Nephron progenitor cell (in vitro differentiated cells): Measurements from ENCODE around the gene FBXL5.

Experiments used
- DNase-seq: peaks from one replicate; pipeline ENCODE4 v3.0.0; 2021
- H3K27ac Mint-ChIP-seq: 2 replicates; pipeline ENCODE4 v1.8.0; 2021; ENCODE audit warnings: mild to moderate bottlenecking, moderate library complexity, mixed read lengths
- H3K27me3 Mint-ChIP-seq: 2 replicates; pipeline ENCODE4 v1.8.0; 2021; ENCODE audit warnings: mild to moderate bottlenecking, low read depth, mixed read lengths; ENCODE audit not compliant: poor library complexity
- H3K36me3 Mint-ChIP-seq: 2 replicates; pipeline ENCODE4 v1.8.0; 2021; ENCODE audit warnings: low read depth, mixed read lengths
- H3K4me1 Mint-ChIP-seq: 2 replicates; pipeline ENCODE4 v1.8.0; 2021; ENCODE audit warnings: mixed read lengths
- H3K4me3 Mint-ChIP-seq: 2 replicates; pipeline ENCODE4 v1.8.0; 2021; ENCODE audit warnings: mild to moderate bottlenecking, moderate library complexity, mixed read lengths
- H3K9me3 Mint-ChIP-seq: 2 replicates; pipeline ENCODE4 v1.8.0; 2021; ENCODE audit warnings: mild to moderate bottlenecking, moderate library complexity, mixed read lengths
- CTCF ChIP-seq: fragments of 200-600 bp; sonication (generic); IDR thresholded peaks from 2 replicates; pipeline ENCODE4 v1.5.0; 2021; ENCODE audit warnings: antibody characterized with exemption

The FBXL5 gene

GRCh38 chr4:15587649-15588048, 67.5 kb downstream of the FBXL5 start:
- peaks cover 6% of the 10 kb centered on the region for H3K9me3 Mint-ChIP-seq
- H3K4me1 Mint-ChIP-seq: no peaks in the 10 kb centered on the region
- no peak for TF ChIP-seq CTCF
- no peaks in the 10 kb centered on the region for H3K27me3 Mint-ChIP-seq
- no peak overlapping the region for H3K4me3 Mint-ChIP-seq
- no peak overlapping the region for H3K27ac Mint-ChIP-seq
- H3K36me3 Mint-ChIP-seq: peaks cover 63% of the 10 kb centered on the region
- DNase-seq: no peak

- H3K27me3 Mint-ChIP-seq: no peaks in the 10 kb centered on the region
- no peaks in the 10 kb centered on the region for H3K4me1 Mint-ChIP-seq
- no peak for DNase-seq
- no peak overlapping the region for H3K27ac Mint-ChIP-seq
- H3K9me3 Mint-ChIP-seq: peaks cover 6% of the 10 kb centered on the region
- H3K4me3 Mint-ChIP-seq: no peak overlapping the region
- peaks cover 75% of the 10 kb centered on the region for H3K36me3 Mint-ChIP-seq
- no peak for TF ChIP-seq CTCF
These were observed 69.1 kb downstream of the FBXL5 start for GRCh38 chr4:15586066-15586465.

- Mint-ChIP-seq H3K4me3 (no peak overlapping the region), H3K4me1 (no peaks in the 10 kb centered on the region), H3K9me3 (peaks cover 6% of the 10 kb centered on the region), H3K27me3 (no peaks in the 10 kb centered on the region), H3K36me3 (peaks cover 73% of the 10 kb centered on the region), H3K27ac (no peak overlapping the region)
- TF ChIP-seq CTCF: no peak
- DNase-seq: no peak
These were observed 69.8 kb downstream of the FBXL5 start for GRCh38 chr4:15585331-15585730.

GRCh38 chr4:15584785-15585184, 70.4 kb downstream of the FBXL5 start:
- no peak for TF ChIP-seq CTCF
- H3K4me3 Mint-ChIP-seq: no peak overlapping the region
- H3K36me3 Mint-ChIP-seq: peaks cover 73% of the 10 kb centered on the region
- H3K9me3 Mint-ChIP-seq: peaks cover 6% of the 10 kb centered on the region
- no peak for DNase-seq
- H3K27ac Mint-ChIP-seq: no peak overlapping the region
- H3K27me3 Mint-ChIP-seq: no peaks in the 10 kb centered on the region
- H3K4me1 Mint-ChIP-seq: no peaks in the 10 kb centered on the region

- H3K27ac Mint-ChIP-seq: no peak overlapping the region
- no peak for TF ChIP-seq CTCF
- no peak overlapping the region for H3K4me3 Mint-ChIP-seq
- H3K4me1 Mint-ChIP-seq: no peaks in the 10 kb centered on the region
- H3K36me3 Mint-ChIP-seq: peaks cover 24% of the 10 kb centered on the region
- no peaks in the 10 kb centered on the region for H3K27me3 Mint-ChIP-seq
- DNase-seq: no peak
- no peaks in the 10 kb centered on the region for H3K9me3 Mint-ChIP-seq
These were observed 77.6 kb downstream of the FBXL5 start for GRCh38 chr4:15577508-15577907.

GRCh38 chr4:15575966-15576365, 79.2 kb downstream of the FBXL5 start:
- no peak for DNase-seq
- H3K4me3 Mint-ChIP-seq: no peak overlapping the region
- no peaks in the 10 kb centered on the region for H3K9me3 Mint-ChIP-seq
- H3K27me3 Mint-ChIP-seq: no peaks in the 10 kb centered on the region
- no peak overlapping the region for H3K27ac Mint-ChIP-seq
- no peak for TF ChIP-seq CTCF
- no peaks in the 10 kb centered on the region for H3K4me1 Mint-ChIP-seq
- peaks cover 9% of the 10 kb centered on the region for H3K36me3 Mint-ChIP-seq
